Measurements from ENCODE around the gene CTBS.

Gene CTBS

DNA sequence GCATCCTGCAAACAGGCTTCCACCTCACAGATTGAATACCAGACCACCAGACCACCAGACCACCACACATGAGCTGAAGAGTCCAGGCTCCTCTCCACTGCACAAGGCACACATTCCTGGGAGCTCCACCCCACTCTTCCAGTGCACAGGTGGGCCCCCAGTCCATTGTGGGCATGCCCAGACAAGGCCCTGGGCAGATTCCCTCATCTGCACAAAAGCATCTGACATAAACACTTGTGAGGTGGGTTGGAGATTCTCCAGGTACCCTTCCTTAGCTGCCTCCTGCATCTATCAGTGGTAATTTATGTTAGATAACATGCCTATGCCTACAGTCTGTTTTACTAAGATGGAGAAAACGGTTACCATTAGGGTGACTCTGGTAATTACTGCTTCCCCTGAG lies 11.6 kb upstream of the CTBS start:
- DNase-seq (ENCODE audit: low read depth) = no peak

DNA sequence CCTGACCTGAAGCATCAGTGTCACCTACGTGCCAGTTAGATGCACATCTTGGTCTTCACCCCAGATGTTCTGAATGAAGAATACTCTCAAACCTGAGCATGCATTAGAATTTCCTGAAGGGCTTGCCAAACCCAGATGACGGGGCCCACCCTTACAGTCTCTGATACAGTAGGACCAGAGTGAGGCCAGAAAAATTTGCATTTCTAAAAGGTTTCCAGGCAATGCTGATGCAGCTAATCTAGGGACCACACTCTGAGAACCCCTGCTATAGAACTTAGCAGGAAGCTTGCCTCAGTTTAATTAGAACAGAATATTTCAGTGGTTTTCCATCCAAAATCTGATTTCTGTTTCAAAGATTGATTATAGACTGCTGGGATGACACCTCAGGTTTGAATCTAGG lies 9.9 kb upstream of the CTBS start:
- TF ChIP-seq, protein P1, sequence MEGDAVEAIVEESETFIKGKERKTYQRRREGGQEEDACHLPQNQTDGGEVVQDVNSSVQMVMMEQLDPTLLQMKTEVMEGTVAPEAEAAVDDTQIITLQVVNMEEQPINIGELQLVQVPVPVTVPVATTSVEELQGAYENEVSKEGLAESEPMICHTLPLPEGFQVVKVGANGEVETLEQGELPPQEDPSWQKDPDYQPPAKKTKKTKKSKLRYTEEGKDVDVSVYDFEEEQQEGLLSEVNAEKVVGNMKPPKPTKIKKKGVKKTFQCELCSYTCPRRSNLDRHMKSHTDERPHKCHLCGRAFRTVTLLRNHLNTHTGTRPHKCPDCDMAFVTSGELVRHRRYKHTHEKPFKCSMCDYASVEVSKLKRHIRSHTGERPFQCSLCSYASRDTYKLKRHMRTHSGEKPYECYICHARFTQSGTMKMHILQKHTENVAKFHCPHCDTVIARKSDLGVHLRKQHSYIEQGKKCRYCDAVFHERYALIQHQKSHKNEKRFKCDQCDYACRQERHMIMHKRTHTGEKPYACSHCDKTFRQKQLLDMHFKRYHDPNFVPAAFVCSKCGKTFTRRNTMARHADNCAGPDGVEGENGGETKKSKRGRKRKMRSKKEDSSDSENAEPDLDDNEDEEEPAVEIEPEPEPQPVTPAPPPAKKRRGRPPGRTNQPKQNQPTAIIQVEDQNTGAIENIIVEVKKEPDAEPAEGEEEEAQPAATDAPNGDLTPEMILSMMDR (conservative IDR thresholded peaks at IDR 0.05; ENCODE audit: low read length) = no peak
- no peak for DNase-seq (ENCODE audit: low read depth)
- H3K4me3 ChIP-seq (ENCODE audit: low read length) = no peak overlapping the region

More for the DNA sequence above, 11.6 kb upstream of the CTBS start:
- H3K4me3 ChIP-seq (ENCODE audit: low read length) = no peak overlapping the region
- TF ChIP-seq, protein P1 (conservative IDR thresholded peaks at IDR 0.05; ENCODE audit: low read length) = no peak

DNA sequence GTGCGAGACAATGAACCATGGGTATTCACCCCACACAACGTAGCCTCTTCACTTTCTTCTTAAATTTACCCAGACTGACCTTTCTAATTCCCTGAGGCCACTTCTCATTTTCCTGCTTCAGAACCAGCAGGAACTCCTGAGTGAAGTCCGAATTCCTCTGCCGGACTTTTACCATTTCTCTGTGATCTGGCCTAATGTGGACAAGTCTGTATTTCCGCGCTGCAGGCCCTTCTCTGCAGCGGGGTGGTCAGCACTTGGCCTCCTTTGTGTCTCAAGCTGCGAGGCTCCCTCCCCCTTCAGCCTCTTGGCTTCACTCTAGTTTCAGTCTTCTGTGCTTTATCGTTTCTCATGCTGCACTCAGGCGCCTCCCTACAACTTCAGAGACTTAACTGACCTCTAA lies 9.4 kb upstream of the CTBS start:
- H3K4me3 ChIP-seq (ENCODE audit: low read length) = no peak overlapping the region
- TF ChIP-seq, protein P1 (conservative IDR thresholded peaks at IDR 0.05; ENCODE audit: low read length) = no peak
- DNase-seq (ENCODE audit: low read depth) = no peak

DNA sequence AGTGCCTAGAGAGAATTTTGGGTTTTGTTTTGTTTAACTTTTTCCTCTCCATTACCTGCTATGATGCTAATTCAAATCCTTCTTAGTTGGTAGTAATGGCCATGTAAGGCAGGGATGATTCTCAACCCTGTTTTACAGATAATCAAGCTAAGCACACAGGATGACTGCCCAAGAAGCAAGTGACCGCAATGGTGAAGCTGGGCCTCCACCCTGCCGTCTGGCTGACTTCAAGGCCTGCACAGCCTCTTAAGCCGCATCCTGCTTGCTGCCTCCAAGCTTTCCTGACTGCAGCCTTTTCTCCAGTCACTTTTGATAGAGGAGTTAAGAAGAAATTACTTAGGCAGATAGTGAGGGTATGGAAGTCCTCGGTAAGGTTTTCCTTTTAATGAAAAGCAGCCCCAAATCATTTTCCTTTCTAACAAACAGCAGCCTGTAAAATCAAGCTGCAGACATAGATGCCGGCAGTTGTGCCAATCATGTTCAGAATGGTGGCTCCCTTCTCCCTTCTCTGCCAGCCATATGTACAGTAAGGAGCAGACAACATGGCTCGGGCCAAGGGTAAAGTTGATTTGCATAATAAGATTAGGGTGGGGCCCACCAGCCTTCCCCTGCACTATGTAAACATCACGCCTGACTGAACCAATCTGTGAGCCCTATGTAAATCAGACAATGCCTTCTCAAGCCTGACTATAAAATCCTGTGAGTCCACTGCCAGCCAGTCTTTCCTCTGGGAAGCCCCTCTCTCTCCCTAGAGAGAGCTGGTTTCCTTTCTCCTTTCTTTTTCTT lies 8.8 kb upstream of the CTBS start:
- DNase-seq (ENCODE audit: low read depth) = peak; percentile 20

DNA sequence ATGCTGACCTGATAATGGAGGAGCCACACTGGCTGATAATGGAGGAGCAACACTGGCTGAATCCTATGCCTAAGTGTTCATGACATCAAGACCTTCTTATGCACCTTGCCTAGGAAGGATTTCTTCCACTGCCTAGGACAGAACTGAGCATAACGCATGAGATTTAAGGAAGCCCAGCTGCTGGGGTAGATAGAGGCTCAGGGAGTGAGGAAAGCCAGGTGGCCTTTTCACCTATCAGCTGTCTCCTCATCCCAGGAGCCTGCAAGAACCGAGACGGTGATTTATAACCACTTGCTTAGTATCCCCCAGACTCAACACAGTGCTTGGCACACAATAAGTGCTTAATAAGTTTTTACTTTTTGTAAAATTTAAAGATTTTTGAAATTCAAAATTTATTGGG lies 7.4 kb upstream of the CTBS start:
- DNase-seq (ENCODE audit: low read depth) = no peak
- TF ChIP-seq, protein P1 (conservative IDR thresholded peaks at IDR 0.05; ENCODE audit: low read length) = no peak
- no peak overlapping the region for H3K4me3 ChIP-seq (ENCODE audit: low read length)

More for the DNA sequence above, 8.8 kb upstream of the CTBS start:
- TF ChIP-seq, protein P1 (conservative IDR thresholded peaks at IDR 0.05; ENCODE audit: low read length) = no peak
- H3K4me3 ChIP-seq (ENCODE audit: low read length) = no peak overlapping the region

DNA sequence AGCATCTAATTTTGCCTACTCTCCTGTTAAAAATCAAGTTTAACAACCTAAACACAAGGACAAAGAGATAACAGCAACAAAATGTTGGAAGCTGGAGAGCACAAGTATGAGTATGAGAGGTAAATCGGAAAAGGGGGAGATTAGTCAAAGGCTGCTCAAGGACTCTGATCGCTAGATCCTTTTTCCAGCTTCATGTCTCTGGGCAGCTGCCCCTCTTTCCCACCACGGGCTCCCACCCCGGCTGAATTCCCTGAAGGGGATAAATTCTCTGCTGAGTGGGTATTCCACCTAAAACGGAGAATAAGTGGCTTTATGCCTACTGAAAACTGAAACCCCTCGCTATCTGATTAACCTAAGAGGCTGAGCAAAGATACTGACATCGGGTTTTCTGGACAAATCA lies 696 bp upstream of the CTBS start:
- no peak for DNase-seq (ENCODE audit: low read depth)
- H3K4me3 ChIP-seq (ENCODE audit: low read length) = no peak overlapping the region
- TF ChIP-seq, protein P1 (conservative IDR thresholded peaks at IDR 0.05; ENCODE audit: low read length) = no peak

DNA sequence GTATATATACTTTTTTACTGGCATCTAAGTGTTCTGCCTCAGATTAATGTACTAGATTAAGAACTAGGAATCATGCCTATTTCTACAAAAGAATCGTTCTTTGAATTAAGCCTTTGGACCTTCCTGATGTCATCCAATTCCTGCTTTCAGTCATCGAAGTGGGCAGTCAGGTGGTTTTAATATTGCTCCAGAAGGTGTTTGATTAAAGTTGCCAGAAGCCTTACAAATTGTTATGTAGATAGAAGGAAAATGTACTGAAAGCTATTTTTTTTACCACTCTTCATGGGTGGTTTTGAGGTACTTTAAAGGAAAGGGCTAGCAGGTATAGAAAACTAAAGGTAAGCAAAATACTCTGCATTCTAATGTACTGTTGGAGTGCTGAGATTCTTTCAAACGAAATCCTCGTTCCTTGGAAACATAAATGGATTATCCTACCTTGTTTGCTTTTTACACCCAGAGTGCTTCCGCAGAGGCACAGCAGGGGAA lies 716 bp downstream of the CTBS start:
- DNase-seq (ENCODE audit: low read depth) = no peak
- peak overlapping the region; percentile 80 for H3K4me3 ChIP-seq (ENCODE audit: low read length)
- TF ChIP-seq, protein P1 (conservative IDR thresholded peaks at IDR 0.05; ENCODE audit: low read length) = no peak

Measured in AG10803 (cell line).